Posterior vena cava (tissue), 2 donors: ENCODE data around the gene HIPK2. TPM values are rescaled to one million over a fixed set of nuclear protein-coding genes. Genes with fewer than 3 reads are reported as not detected.

Experiments used
- DNase-seq: peaks from one replicate; pipeline ENCODE4 v3.0.0-alpha.2; 2020; ENCODE audit warnings: low spot score
- intact Hi-C, 2 donors: fragments of 100-400 bp; cut with DNase I; formaldehyde crosslinking; loops; one replicate each; pipeline versions ENCODE4 v1.14.1 to v1.14.2; 2022 to 2023
- total RNA-seq, 2 donors: library from RNA; stranded (reverse); fragmentation: NEBNext Ultra II Directional; extraction: Animal tissue kit (Norgen Biotek cat#: 25700); gene quantifications; one replicate each; pipeline ENCODE4 v1.2.1, GENCODE V29; 2021
- donor health status: DM: yes; HTN: yes; CAD: no.
- donor health status: DM: yes; HTN: yes; CAD: no.

Gene HIPK2
- total RNA-seq, 2 donors from 2014 or later = 46.5 to 67.6 TPM

GRCh38 chr7:139647085-139647484 is 130.7 kb downstream of the HIPK2 start:
- intact Hi-C loops = loop anchor here in 1 of 2 donors (5.0 kb wide), 1 partner anchor 130 kb away; the partner anchor contains the start of gene HIPK2
- no peak for DNase-seq

DNA sequence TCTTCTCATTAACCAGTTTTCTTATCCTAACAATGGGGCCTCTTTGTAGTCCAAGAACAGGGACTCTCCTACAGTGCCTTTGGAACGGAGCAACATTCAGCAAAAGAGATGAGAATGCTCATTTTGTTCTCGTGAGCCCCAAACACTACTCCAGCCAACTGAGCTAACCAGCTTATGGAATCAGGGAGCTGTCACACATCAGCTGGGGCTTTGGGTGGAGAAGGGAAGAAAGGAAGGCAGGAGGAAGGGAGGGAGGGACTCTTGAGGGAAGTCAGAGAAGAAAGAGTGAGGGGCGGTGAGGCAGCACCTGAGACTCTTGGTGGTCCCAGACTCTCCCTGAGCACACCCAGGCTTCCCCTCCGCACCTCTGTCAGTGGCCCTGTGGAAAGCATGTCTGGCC is 131.2 kb downstream of the HIPK2 start:
- intact Hi-C loops = loop anchor here in 1 of 2 donors (5.0 kb wide), 1 partner anchor 131 kb away; the partner anchor contains the start of gene HIPK2
- DNase-seq = no peak

- peak; percentile 92 for DNase-seq
- intact Hi-C loops = loop anchor here in 1 of 2 donors (5.0 kb wide), 1 partner anchor 131 kb away; the partner anchor contains the start of gene HIPK2
These were observed 131.9 kb downstream of the HIPK2 start for GRCh38 chr7:139645572-139646523.

- no peak for DNase-seq
- intact Hi-C loops = loop anchor here in 1 of 2 donors (5.0 kb wide), 1 partner anchor 358 kb away; no protein-coding TSS in a partner anchor
These were observed 133.7 kb downstream of the HIPK2 start for GRCh38 chr7:139643951-139644585.

- intact Hi-C loops = loop anchor here in 1 of 2 donors (5.0 kb wide), 1 partner anchor 360 kb away; no protein-coding TSS in a partner anchor
- DNase-seq = no peak
These were observed 135.5 kb downstream of the HIPK2 start for GRCh38 chr7:139642283-139642682.

DNA sequence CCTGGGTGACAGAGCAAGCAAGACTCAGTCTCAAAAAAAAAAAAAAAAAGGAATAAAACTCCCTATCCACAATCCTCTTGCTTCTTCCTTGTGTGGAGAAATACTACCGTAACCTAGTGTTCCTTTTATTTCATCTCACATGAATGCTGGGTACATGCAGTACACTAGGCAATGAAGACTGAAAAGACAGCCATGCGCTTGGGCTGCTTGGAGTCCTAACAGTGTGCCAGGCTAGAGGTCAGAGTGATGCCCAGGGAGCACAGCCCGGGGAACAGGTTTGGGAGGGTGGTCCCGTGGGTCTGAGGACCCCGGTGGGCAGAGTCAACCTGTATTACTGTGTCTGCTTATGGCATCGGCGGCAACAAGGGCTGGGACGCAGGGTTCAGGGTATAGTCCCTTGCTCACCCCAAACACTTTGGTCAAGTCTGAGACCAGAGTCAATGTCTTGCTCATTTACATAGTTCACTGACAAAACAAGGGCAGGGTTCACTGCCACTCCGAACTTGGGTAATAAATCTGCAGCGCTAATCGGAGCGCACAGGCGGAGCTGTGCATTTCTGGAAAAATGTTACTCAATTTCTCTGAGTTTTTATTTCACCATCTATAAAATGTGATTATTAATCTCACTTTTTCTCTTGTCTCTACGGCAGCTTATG is 136.3 kb downstream of the HIPK2 start:
- DNase-seq = no peak

GRCh38 chr7:139640681-139641080 is 137.1 kb downstream of the HIPK2 start:
- intact Hi-C loops = loop anchor here (2.0 to 5.0 kb wide), 2 partner anchors 70 to 362 kb away; no protein-coding TSS in a partner anchor
- DNase-seq = no peak

More for the DNA sequence above, 136.3 kb downstream of the HIPK2 start:
- intact Hi-C loops = loop anchor here (2.0 to 5.0 kb wide), 2 partner anchors 69 to 361 kb away; no protein-coding TSS in a partner anchor

GRCh38 chr7:139639563-139639962 is 138.2 kb downstream of the HIPK2 start:
- intact Hi-C loops = loop anchor here in 1 of 2 donors (5.0 kb wide), 1 partner anchor 353 kb away; no protein-coding TSS in a partner anchor

DNA sequence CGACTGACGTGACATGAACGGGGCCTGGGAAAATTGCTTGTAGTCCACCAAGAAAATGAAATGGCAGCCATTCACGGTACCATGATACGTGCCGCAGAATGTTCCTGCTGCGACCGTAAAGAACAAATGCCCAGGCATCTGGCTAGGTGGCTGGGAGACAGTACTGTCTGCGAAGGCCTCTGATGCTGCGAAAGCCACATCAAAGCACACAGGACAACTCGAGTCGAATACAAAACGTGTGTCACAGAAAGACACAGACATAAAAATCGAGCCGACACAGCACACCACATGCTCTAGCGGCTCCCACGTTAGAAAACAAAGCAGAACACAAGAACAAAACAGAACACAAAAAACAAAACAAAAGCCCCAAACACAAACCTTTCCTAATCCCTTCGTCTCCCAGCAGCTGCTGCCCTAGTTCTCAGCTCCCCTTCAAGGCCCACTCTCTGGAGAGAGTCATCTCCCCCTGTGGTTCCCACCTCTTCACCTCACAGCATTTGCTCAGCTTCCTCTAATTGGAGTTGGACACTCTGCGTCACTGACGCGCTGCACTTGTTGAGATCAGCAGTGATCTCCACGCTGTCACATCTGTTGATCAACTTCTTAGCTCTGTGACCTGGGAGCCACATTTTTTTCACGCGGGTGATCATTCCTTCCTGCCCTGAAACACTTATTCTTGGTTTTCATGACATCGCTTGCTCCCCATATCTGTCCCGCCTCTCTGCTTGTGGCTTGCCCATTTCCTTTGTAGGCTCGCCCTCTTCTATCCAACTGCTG is 142.1 kb downstream of the HIPK2 start:
- intact Hi-C loops = loop anchor here in 1 of 2 donors (5.0 kb wide), 1 partner anchor 357 kb away; no protein-coding TSS in a partner anchor
- no peak for DNase-seq

More at GRCh38 chr7:139639563-139639962, 138.2 kb downstream of the HIPK2 start:
- no peak for DNase-seq

GRCh38 chr7:139634087-139634486 is 143.7 kb downstream of the HIPK2 start:
- intact Hi-C loops = no loop called here
- no peak for DNase-seq

DNA sequence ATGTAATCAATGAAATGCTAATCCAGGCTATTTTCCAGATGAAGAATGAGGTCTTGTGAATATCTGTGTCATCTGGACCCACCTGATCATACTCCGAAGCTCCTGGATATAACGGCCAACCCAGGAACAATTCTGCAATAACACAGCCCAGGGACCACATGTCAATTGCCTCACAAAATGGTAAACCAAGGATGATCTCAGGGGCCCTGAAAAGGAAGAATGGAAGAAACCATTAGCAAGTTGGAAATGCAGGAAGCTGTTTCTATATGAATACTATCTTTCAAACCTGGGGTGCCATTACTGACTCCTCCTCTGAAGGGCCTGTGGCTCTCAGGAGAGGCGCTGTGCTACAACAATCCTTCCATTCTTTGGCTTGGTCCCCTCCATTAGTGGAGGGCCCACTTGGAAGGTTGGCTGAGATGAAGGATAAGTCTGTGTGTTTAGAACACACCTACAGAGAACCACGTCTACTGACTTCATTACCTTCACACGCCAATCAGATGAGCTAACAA is 146.2 kb downstream of the HIPK2 start:
- DNase-seq = no peak
- intact Hi-C loops = no loop called here

DNA sequence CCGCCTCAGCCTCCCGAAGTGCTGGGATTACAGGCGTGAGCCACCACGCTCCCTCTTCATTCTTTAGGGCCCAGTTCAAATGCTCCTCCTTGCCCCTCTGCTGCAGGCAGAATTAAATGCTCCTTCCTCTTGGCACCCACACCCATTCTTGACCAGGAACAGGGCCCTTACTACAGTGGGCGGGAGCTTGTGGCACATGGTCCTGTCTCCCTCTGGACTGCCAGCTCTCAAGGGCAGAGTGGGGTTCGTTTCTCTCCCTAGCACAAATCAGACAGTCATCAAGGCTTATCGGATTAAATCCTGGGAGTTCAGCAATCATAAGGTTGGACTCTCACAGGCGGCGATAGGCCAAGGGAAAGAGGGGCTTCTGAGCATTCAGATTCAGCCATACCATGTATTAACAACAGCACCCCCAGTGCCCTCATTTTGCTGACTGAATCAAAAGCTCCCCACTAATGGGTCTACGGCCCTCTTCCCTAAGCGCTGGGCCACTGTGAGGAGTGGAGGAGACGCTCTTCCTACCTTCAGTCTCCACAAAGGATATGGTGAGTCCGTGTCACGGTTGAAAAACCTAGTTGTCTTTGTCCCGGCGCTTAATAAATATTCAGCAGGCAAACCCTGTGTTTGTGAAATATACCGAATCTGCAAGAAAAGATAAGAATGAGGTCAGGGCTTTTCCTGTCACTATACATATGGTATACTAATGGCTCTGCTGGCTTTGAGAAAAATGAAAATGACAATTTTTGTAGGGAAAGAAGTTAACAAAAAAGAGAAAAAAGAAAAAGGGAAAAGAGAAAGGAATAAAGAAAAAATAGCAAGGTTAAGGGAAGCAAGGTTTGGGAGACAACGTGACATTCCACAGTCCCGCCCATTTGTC is 146.9 kb downstream of the HIPK2 start:
- DNase-seq = no peak
- intact Hi-C loops = no loop called here

DNA sequence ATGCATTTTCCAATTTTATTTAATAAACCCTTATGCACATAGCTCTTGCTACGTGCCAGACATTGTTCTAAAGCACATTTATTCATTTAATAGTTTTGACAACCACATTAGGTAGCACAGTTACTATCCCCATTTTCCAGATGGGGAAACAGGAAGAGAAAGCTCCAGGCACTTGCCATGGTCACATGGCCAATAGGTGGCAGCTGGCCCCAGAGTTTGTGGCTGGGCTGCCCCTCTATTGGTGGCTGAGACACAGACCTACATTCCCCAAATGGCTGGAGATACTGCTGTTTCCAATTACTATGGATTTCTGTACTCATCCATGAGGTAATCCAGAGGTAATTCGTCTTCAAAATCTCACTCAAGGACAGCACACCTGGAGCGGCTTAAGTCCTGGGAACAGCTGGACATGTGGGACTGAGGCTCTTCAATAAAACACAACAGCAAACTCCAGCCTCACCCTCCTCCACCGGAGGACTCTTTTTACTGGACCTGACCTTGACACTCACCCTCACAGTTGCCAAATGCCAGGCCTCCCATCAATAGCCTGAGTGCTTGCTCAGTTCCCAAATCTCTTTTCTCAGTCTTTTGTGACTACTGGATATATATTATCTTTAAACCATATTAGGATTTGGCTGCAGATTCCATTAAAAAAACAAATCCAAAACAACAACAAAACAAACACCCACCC is 148.3 kb downstream of the HIPK2 start:
- DNase-seq = no peak
- intact Hi-C loops = no loop called here

GRCh38 chr7:139627831-139628230 is 150.0 kb downstream of the HIPK2 start:
- intact Hi-C loops = no loop called here
- DNase-seq = no peak

- peak; percentile 56 for DNase-seq
- intact Hi-C loops = no loop called here
These were observed 151.0 kb downstream of the HIPK2 start for GRCh38 chr7:139626817-139627216.

- intact Hi-C loops = no loop called here
These were observed 154.3 kb downstream of the HIPK2 start for GRCh38 chr7:139623518-139623917.

More at GRCh38 chr7:139623518-139623917, 154.3 kb downstream of the HIPK2 start:
- DNase-seq = peak; percentile 61
